IPS-20b (cell line): ENCODE measurements around the gene CDT1.

Experiments used
- H3K27ac ChIP-seq: one replicate; pipeline ENCODE4 v1.5.1; 2013; ENCODE audit warnings: low read length
- H3K27me3 ChIP-seq: 2 replicates; pipeline ENCODE4 v1.6.1; 2013; ENCODE audit warnings: mild to moderate bottlenecking, low read length, inconsistent platforms; ENCODE audit not compliant: insufficient read depth
- H3K36me3 ChIP-seq: 2 replicates; pipeline ENCODE4 v1.6.1; 2013; ENCODE audit warnings: low read depth, mild to moderate bottlenecking, inconsistent platforms, low read length, moderate library complexity; ENCODE audit not compliant: insufficient read depth
- H3K4me1 ChIP-seq: 2 replicates; pipeline ENCODE4 v1.6.1; 2013; ENCODE audit warnings: mild to moderate bottlenecking, control low read depth, inconsistent platforms, low read length, moderate library complexity; ENCODE audit not compliant: insufficient read depth
- H3K4me3 ChIP-seq: 2 replicates; pipeline ENCODE4 v1.5.1; 2013; ENCODE audit warnings: mild to moderate bottlenecking, low read length, inconsistent platforms
- H3K9ac ChIP-seq: 2 replicates; pipeline ENCODE4 v1.6.1; 2013; ENCODE audit warnings: low read depth, mild to moderate bottlenecking, inconsistent platforms, low read length, moderate library complexity
- H3K9me3 ChIP-seq: 2 replicates; pipeline ENCODE4 v1.6.1; 2013; ENCODE audit warnings: mild to moderate bottlenecking, low read depth, low read length, inconsistent platforms; ENCODE audit not compliant: insufficient read depth

Gene CDT1

DNA sequence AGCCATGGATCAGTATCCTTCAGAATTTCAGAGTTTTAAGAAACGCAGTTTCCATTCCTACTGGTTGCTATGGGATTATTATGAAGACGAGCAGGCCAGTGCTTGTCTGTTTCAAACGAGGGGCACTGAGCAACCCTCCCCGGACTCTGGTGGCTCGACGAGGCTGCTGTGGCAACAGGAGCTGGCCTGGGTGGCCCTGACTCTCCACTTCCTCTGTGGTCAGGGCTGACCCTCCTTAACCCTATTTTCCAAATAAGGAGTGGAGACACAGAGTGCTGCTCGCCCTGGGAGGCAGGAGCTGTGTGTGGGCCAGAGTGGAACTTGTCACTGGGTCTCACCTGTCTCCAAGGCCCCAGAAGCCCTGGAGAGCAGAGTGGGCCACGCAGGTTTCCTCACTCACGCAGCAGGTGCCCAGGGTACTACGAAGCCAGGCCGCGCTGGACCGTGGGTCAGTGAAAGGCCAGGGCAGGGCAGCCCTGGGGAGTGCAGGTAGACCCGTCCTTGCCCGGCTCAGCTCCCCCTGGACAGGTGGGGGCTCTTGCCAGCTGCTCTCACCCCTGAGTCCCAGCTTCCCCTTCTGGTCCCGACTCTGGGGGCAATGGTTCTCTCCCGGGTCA, 49.8 kb downstream of the CDT1 start:
- no peak overlapping the region for H3K9ac ChIP-seq
- no peak overlapping the region for H3K4me3 ChIP-seq
- H3K36me3 ChIP-seq = peaks cover under 1% of the 10 kb centered on the region; the same call in 1 of the 2 replicates
- no peaks in the 10 kb centered on the region for H3K4me1 ChIP-seq
- no peaks in the 10 kb centered on the region for H3K9me3 ChIP-seq
- no peak overlapping the region for H3K27ac ChIP-seq
- H3K27me3 ChIP-seq = no peaks in the 10 kb centered on the region

DNA sequence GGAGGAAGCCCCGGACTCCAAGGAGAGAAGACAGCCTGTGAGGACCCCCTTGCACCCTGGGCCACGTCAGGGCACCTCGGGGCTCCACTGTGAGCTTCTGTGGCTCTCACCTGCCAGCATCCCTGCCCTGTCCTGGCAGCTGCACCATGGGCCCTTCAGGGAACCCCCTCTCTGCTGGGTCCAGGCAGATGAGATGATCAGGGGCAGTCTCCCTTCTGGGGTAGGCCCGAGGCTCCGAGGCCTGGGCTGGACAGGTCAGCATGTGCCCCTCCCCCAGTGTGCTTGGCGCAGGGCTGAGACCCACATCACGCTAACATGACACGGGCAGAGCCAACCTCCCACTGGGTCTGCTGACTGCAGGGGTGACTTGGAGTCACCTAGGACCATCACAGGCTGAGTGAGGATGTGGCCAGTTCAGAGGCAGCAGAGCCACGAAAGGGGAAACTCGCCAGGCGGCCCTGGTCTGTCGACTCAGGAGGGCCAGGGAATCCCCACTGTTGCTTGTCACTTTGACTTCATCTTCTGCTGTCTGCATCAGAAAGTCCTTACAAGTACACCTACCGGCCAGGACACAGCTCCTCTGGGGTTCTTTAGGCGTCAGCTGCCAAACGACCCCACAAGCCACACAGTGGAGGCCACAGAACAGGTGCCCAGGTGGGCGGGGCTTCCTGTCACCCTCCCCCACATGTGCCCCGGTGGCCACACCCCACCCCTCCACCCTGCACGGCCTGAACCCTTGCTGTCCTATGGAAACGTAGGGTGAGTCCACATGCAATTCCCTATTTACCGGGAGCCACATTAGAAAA, 50.9 kb downstream of the CDT1 start:
- Histone ChIP-seq H3K9me3 (no peaks in the 10 kb centered on the region), H3K27ac (no peak overlapping the region), H3K27me3 (no peaks in the 10 kb centered on the region), H3K9ac (no peak overlapping the region), H3K36me3 (peaks cover 11% of the 10 kb centered on the region), H3K4me3 (no peak overlapping the region), H3K4me1 (no peaks in the 10 kb centered on the region)

DNA sequence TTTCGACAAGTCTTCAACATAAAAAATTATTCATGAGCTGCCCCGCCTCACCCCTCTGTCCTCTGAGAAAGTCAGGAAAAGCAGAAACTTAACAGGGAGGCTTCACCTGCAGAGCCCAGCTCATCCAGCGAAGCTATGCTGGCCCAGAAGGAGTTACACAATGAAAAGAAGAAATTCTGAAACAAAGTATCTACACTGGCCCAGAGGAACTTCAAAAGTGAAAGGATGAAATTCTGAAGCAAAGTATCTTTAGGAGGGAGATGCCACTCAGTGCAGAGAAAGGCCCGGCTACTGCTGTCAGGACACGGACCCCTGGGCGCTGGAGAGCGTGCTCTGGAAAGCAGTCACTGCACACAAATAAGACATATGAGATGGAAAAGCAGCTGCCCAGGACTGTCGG, 51.6 kb downstream of the CDT1 start:
- no peak overlapping the region for H3K9ac ChIP-seq
- H3K4me3 ChIP-seq = no peak overlapping the region
- H3K27ac ChIP-seq = no peak overlapping the region

DNA sequence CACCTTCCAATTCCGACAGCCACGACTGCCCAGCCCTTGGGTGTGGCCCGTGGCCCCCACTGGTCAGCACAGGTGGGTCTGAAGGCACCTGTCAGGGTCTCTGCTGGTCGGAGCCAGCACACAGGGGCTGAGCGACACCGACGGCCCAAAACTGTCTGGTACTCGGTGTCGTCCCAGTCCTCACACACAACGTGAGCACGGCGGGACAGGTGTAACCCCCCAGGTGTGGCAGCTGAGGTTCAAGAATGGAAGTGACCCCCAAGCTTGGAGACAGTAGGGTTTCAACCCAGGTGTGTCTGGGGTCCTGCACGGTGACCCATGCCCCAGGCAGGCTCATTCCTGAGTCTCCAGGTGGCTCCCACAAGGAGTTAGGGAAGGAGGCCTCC, 52.1 kb downstream of the CDT1 start:
- no peak overlapping the region for H3K9ac ChIP-seq

More for the DNA sequence above, 51.6 kb downstream of the CDT1 start:
- H3K9me3 ChIP-seq = no peaks in the 10 kb centered on the region
- no peaks in the 10 kb centered on the region for H3K4me1 ChIP-seq
- H3K36me3 ChIP-seq = peaks cover 18% of the 10 kb centered on the region
- H3K27me3 ChIP-seq = no peaks in the 10 kb centered on the region

DNA sequence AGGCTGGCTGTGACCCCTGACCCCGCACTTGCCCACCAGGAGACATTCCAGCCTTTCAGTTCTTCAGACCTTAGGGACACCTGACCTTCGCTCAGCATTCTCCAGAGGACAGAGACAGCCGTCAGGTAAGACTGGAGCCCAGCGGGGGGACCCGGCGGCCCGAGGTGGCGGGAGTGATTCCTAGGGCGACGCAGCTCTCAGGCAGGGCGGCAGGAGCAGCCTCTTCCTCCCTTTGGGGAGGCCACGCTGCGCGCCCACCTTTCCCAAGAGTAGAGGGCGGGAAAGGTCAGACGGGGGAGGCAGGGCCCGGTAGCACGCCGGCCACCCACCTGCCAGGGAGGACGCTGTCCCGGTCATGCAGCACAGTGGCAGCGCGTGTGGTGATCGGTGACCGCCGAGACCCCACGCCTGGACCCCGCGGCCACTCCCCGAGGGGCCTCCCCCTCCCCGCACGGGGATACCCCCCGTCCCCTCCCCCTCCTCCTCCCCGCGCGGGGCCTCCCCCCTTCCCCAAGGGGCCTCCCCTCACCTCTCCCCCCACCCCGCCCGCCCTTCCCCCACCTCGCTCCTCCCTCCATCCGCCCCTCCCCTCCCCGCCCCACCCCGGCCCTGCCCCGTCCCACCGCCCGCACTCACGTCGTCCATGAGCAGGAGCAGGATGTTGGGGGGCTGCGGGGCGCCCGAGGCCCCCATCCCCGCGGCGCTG, 52.7 kb downstream of the CDT1 start:
- H3K4me1 ChIP-seq = no peaks in the 10 kb centered on the region
- peaks cover 29% of the 10 kb centered on the region for H3K36me3 ChIP-seq
- H3K4me3 ChIP-seq = peak overlapping the region; percentile 93
- no peaks in the 10 kb centered on the region for H3K9me3 ChIP-seq
- H3K27me3 ChIP-seq = no peaks in the 10 kb centered on the region
- 0 out of 2 replicates have a peak overlapping the region, but pooled peaks have one; percentile 37 for H3K9ac ChIP-seq
- no peak overlapping the region for H3K27ac ChIP-seq

More for the DNA sequence above, 52.1 kb downstream of the CDT1 start:
- Histone ChIP-seq H3K27me3 (no peaks in the 10 kb centered on the region), H3K4me1 (no peaks in the 10 kb centered on the region), H3K9me3 (no peaks in the 10 kb centered on the region), H3K4me3 (peak overlapping the region; percentile 65), H3K27ac (no peak overlapping the region), H3K36me3 (peaks cover 23% of the 10 kb centered on the region)

DNA sequence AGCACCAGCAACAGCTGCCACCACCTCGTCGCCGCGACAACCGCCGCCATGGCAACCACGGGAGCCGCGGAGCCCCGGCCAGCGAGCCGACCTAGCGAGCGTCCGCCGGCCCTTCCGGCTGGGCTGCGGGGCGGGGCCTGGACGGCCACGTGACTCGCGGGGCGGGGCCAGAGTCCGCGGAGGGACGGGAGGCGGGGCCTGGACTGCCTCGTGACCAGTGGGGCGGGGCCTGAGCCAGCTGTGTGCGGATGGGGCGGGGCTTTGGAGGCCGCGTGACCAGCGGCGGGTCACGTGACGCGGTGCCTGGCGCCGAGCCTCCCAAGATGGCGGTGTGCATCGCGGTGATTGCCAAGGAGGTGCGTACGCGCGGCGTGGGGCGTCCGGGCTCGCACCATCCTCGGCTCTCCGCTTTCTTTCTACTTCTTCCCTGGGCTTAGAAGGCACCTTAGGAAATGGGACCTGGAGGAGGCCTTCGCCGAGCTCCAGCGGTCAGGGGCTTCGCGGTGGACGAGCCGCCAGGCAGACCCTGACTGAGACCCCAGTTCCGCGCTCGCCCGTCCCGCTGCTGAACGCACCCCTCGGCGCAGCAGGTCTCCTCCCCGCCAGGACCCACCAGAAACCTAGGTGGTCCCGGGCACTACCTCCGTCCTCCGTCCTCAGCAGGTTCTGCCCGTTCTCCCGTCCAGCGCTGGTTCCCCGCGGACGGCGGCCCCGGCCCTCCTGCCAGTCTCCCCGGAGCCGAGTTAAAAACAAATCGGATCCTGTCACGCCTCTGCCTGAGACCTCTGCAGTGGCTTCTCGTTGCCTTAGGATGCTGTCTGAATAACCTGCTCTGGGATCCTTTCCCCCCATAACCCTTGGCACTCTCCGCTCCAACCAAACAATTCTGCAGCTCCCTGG, 53.5 kb downstream of the CDT1 start, which contains the start of the genes GALNS and TRAPPC2L:
Gene GALNS (minus strand): TSS at position 120 of the 900 bp plus-strand sequence. CDS start 70 bp downstream, at position 50.
Gene TRAPPC2L (plus strand): TSS at position 300 of the 900 bp plus-strand sequence. CDS start 24 bp downstream, at position 324.
- Histone ChIP-seq H3K9me3 (no peaks in the 10 kb centered on the region), H3K27ac (no peak within 1 kb of the TSS), H3K27me3 (no peaks in the 10 kb centered on the region), H3K4me3 (peak within 1 kb of the TSS; percentile 93), H3K36me3 (peaks cover 36% of the 10 kb centered on the region), H3K9ac (peak within 1 kb of the TSS; percentile 89), H3K4me1 (no peaks in the 10 kb centered on the region)

DNA sequence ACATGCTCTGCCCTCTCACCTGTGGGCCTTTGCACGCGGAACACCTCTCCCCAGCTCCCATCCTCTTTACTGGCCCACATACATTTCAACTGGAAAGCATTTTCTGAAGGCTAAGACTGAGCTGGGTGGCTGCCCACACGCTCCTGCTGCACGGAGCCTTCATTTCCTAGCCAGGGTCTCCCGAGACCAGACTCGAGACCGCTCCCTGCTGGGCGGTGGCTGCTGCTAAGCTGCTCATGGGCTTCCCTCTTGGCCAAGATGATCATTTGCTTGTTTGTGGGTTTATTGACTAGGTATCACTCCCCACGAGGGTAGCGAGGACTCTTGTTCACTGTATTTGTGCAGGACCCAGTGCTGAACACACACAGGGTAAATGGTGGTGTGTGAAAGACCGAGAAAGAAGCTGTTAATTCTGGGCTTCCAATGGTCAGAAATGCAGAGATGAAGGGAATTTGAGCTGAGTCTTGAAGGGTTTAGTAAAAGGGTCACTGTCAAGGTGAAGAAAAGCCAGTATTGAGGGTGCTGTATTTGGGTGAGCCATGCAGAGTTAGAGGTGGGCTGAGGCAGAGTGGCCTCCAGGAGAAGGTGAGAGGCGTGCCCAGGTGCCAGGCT, 54.2 kb downstream of the CDT1 start:
- Histone ChIP-seq H3K27ac (no peak overlapping the region), H3K4me1 (no peaks in the 10 kb centered on the region), H3K27me3 (no peaks in the 10 kb centered on the region), H3K36me3 (peaks cover 43% of the 10 kb centered on the region), H3K4me3 (peak overlapping the region; percentile 93), H3K9ac (peak overlapping the region; percentile 89; the same call in 1 of the 2 replicates), H3K9me3 (no peaks in the 10 kb centered on the region)
